Measurements from ENCODE around the gene TIMP2. TPM values are rescaled to one million over a fixed set of nuclear protein-coding genes. Genes with fewer than 3 reads are reported as not detected.

The TIMP2 gene
- total and polyA plus RNA-seq, 2 of the 13 experiments (the other 11 are each of a cell fraction or from before 2014, with no cell fraction given): 3.8 to 8.5 TPM

GRCh38 chr17:78947235-78948149 is 22.3 kb upstream of the TIMP2 start (continued):
- TF ChIP-seq HNF1A (IDR thresholded peaks at IDR 0.05; ENCODE audit: low read depth): no peak
- TF ChIP-seq HNF1A (CRISPR knock-in tag; IDR thresholded peaks at IDR 0.05; ENCODE audit: borderline replicate concordance): no peak
- no peak for TF ChIP-seq ZNF704 (CRISPR knock-in tag; IDR thresholded peaks at IDR 0.05; ENCODE audit: borderline replicate concordance)
- TF ChIP-seq ZNF225 (CRISPR knock-in tag; IDR thresholded peaks at IDR 0.05): no peak
- no peak for TF ChIP-seq ZNF18 (CRISPR knock-in tag; IDR thresholded peaks at IDR 0.05; ENCODE audit: insufficient replicate concordance)
- no peak for TF ChIP-seq TAF1 (CRISPR knock-in tag; IDR thresholded peaks at IDR 0.05)
- no peak for TF ChIP-seq KMT2A (CRISPR knock-in tag; IDR thresholded peaks at IDR 0.05)
- no peak for TF ChIP-seq GLMP (CRISPR knock-in tag; IDR thresholded peaks at IDR 0.05; ENCODE audit: borderline replicate concordance)
- no peak for TF ChIP-seq SRY (CRISPR knock-in tag; IDR thresholded peaks at IDR 0.05)
- no peak for TF ChIP-seq ZNF446 (CRISPR knock-in tag; IDR thresholded peaks at IDR 0.05)
- no peak for TF ChIP-seq ZUFSP (CRISPR knock-in tag; IDR thresholded peaks at IDR 0.05; ENCODE audit: borderline replicate concordance)
- no peak for TF ChIP-seq NFYB (CRISPR knock-in tag; IDR thresholded peaks at IDR 0.05)
- no peak for TF ChIP-seq ZFP36 (IDR thresholded peaks at IDR 0.05; ENCODE audit: borderline replicate concordance, low read depth, low read length, partially characterized antibody)
- TF ChIP-seq SP1 (IDR thresholded peaks at IDR 0.05): no peak
- no peak for TF ChIP-seq SP1 (CRISPR knock-in tag; IDR thresholded peaks at IDR 0.05)
- no peak for TF ChIP-seq ZFP36L2 (CRISPR knock-in tag; IDR thresholded peaks at IDR 0.05)
- TF ChIP-seq HNF1B (CRISPR knock-in tag; IDR thresholded peaks at IDR 0.05): peak; percentile 6; the same call in 1 of the 2 replicates
